ENCODE results near the gene C4orf50. TPM values are rescaled to one million over a fixed set of nuclear protein-coding genes. Genes with fewer than 3 reads are reported as not detected.
"Not testable (repeated sequence)": the region's sequence is repeated elsewhere in the genome, so short reads cannot be mapped to it uniquely, and the experiment has no call there.

The C4orf50 gene
- total and polyA plus RNA-seq, 11 donors = 0.05 to 0.11 TPM; not detected in 9

DNA sequence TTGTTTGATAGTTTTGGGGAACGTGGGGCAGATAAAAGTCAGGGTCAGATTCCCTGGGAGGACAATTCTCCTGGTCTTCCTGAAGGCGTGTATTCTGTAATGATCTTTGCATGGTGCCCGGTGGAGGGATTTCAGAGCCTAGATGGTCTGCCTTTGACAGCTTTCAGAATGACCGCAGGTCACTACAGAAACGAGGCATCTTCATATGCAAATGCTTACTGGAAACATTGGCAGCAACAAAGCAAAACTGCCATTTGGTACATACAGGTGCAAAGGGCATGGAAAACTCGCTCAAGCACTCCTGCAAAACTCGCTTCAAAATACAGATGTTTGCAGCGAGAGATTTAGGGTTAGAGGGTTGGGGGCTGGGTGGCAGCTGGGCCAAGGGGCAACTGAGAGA lies 8.8 kb downstream of the C4orf50 start:
- intact Hi-C loops (cut with DNase I) = no loop called here
- no peaks in the 10 kb centered on the region for H3K9me3 ChIP-seq
- H3K27ac ChIP-seq = no peak overlapping the region
- H3K4me3 ChIP-seq = no peak overlapping the region
- H3K36me3 ChIP-seq = no peaks in the 10 kb centered on the region
- TF ChIP-seq, protein P1, sequence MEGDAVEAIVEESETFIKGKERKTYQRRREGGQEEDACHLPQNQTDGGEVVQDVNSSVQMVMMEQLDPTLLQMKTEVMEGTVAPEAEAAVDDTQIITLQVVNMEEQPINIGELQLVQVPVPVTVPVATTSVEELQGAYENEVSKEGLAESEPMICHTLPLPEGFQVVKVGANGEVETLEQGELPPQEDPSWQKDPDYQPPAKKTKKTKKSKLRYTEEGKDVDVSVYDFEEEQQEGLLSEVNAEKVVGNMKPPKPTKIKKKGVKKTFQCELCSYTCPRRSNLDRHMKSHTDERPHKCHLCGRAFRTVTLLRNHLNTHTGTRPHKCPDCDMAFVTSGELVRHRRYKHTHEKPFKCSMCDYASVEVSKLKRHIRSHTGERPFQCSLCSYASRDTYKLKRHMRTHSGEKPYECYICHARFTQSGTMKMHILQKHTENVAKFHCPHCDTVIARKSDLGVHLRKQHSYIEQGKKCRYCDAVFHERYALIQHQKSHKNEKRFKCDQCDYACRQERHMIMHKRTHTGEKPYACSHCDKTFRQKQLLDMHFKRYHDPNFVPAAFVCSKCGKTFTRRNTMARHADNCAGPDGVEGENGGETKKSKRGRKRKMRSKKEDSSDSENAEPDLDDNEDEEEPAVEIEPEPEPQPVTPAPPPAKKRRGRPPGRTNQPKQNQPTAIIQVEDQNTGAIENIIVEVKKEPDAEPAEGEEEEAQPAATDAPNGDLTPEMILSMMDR (IDR thresholded peaks at IDR 0.05) = no peak
- no peak for TF ChIP-seq POLR2A (IDR thresholded peaks at IDR 0.05)
- WGBS, 4 donors = 37 to 55% (median 51%) methylated on average over 8 of the region's 8 CpGs
- peaks cover 0 to 11% (median 0%) of the 10 kb centered on the region in 12 donors for H3K4me1 ChIP-seq
- no peak for ATAC-seq
- peaks cover 3 to 63% (median 19%) of the 10 kb centered on the region in 9 donors for H3K27me3 ChIP-seq
- DNase-seq = no peak

DNA sequence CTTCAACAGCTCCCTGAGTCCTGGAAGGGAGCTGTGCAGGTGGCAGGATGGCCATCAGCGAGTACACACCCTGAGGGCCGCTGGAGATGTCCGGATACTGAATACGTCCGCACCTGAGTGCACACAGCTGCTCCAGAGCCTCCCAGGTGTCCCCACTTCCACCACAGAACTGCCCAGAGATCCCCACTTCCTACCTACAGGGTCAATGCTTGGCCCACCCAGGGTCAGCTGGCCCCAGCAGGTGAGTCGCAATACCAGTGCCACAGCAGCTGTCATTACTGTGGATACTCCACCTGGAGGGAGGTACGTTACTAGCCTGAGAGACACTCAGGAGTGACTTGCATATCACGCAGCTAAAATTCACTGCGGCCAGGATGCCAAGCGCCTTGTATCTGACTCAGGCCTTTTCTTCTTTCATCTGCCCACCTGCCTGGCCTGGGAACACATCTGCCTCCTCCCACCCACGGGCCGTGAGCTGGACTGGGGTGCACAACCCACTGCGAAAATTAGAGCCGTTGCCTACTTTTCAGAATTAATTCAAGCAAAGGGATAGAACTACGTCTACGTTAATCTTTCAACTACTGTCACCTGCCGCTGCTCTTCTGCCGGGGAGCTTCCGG lies 9.4 kb downstream of the C4orf50 start:
- intact Hi-C loops (cut with DNase I) = no loop called here
- whole genome bisulfite sequencing, 4 donors = 75 to 80% (median 78%) methylated on average over 19 of the region's 19 CpGs
- DNase-seq (no peak), ATAC-seq (no peak)
- no peak overlapping the region for H3K27ac ChIP-seq
- TF ChIP-seq, protein P1 (IDR thresholded peaks at IDR 0.05) = no peak
- no peak for TF ChIP-seq POLR2A (IDR thresholded peaks at IDR 0.05)
- no peak overlapping the region for H3K4me3 ChIP-seq
- peaks cover 3 to 63% (median 19%) of the 10 kb centered on the region in 9 donors for H3K27me3 ChIP-seq
- H3K4me1 ChIP-seq = peaks cover 0 to 11% (median 0%) of the 10 kb centered on the region in 12 donors
- H3K9me3 ChIP-seq = no peaks in the 10 kb centered on the region
- no peaks in the 10 kb centered on the region for H3K36me3 ChIP-seq

DNA sequence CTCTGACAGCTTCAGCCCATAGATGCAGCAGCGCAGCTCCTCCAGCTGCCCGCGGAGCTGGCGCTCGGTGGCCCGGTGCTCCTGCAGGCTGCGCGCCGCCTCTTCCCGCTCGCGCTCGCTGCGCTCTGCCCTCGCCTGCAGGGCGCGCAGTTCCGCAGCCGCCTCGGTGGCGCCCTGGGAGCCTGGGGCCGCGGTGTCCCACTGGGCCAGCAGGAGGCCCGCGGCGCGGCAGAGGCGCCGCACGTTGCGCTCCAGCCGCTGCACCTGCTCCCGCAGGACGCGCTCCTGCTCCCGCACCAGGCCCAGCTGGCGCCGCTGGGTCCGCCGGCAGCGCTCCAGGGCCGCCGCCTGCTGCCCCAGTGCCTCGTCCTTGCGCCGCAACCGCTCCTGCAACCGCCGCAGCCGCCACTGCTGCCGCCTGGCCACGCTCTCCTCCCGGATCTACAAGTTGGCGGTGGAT lies 10.1 kb downstream of the C4orf50 start:
- Histone ChIP-seq H3K4me3 (no peak overlapping the region), H3K27me3 (peaks cover 3 to 63% (median 19%) of the 10 kb centered on the region in 9 donors), H3K9me3 (no peaks in the 10 kb centered on the region), H3K27ac (no peak overlapping the region), H3K36me3 (no peaks in the 10 kb centered on the region), H3K4me1 (peaks cover 0 to 11% (median 0%) of the 10 kb centered on the region in 12 donors)
- ATAC-seq (no peak), DNase-seq (no peak)
- 17 to 42% (median 30%) methylated on average over 15 to 54 of the region's 54 CpGs for WGBS, 4 donors
- no peak for TF ChIP-seq POLR2A (IDR thresholded peaks at IDR 0.05)
- TF ChIP-seq, protein P1 (IDR thresholded peaks at IDR 0.05) = no peak
- intact Hi-C loops (cut with DNase I) = no loop called here

DNA sequence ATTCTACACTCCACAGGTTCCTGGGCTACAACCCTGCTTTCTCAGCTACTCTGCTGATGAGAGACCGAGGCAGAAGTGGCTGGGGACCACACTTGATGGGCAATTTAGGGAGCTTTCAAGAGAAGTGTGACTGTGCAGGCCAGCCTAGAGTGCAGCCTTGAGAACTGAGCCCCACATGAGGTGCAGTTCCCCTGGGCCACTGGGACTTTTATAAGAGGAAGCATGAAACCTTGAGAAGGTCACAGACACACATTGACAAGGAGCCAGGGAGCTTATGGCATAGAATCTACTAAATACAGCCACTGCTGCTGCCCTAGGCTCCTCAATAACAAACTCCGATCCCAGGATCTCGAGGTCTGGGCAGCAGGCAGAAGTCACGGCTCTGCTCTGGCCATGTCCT lies 13.1 kb downstream of the C4orf50 start:
- no peak for TF ChIP-seq POLR2A (IDR thresholded peaks at IDR 0.05)
- TF ChIP-seq, protein P1 (IDR thresholded peaks at IDR 0.05) = no peak
- intact Hi-C loops (cut with DNase I) = no loop called here
- Histone ChIP-seq H3K4me3 (no peak overlapping the region), H3K9me3 (no peaks in the 10 kb centered on the region), H3K27ac (no peak overlapping the region), H3K27me3 (peaks cover 3 to 49% (median 19%) of the 10 kb centered on the region in 9 donors), H3K36me3 (no peaks in the 10 kb centered on the region), H3K4me1 (peaks cover 0 to 6% (median 0%) of the 10 kb centered on the region in 12 donors)
- no peak for DNase-seq
- 71 to 83% (median 78%) methylated on average over 4 of the region's 4 CpGs for WGBS, 4 donors
- no peak for ATAC-seq

DNA sequence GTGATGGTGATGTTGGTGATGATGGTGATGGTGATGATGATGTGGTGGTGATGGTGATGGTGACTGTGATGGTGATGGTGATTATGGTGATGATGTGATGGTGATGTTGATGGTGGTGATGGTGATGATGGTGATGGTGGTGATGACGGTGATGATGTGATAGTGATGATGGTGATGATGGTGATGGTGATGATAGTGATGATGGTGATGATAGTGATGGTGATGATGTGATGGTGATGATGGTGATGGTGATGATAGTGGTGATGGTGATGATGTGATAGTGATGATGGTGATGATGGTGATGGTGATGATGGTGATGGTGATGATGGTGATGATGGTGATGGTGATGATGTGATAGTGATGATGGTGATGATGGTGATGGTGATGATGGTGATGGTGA lies 14.7 kb downstream of the C4orf50 start:
- H3K4me3 ChIP-seq, DNase-seq, H3K36me3 ChIP-seq, H3K27ac ChIP-seq, ATAC-seq, H3K4me1 ChIP-seq, H3K9me3 ChIP-seq: not testable (repeated sequence)
- 0 to 95% (median 71%) methylated on average over 1 of the region's 1 CpG for WGBS, 4 donors
- H3K27me3 ChIP-seq = peaks cover 0 to 55% (median 8%) of the 10 kb centered on the region in 9 donors
- intact Hi-C loops (cut with DNase I) = loop anchor here in 1 of 10 donors (5.0 kb wide), 1 partner anchor 324 kb away; no protein-coding TSS in a partner anchor

Measured in heart left ventricle (tissue), 16 donors.